ENCODE measurements around the gene ZNRF3. TPM values are rescaled to one million over a fixed set of nuclear protein-coding genes. Genes with fewer than 3 reads are reported as not detected.

Gene ZNRF3
- total RNA-seq, 1 donor from 2014 or later: 6.9 TPM

DNA sequence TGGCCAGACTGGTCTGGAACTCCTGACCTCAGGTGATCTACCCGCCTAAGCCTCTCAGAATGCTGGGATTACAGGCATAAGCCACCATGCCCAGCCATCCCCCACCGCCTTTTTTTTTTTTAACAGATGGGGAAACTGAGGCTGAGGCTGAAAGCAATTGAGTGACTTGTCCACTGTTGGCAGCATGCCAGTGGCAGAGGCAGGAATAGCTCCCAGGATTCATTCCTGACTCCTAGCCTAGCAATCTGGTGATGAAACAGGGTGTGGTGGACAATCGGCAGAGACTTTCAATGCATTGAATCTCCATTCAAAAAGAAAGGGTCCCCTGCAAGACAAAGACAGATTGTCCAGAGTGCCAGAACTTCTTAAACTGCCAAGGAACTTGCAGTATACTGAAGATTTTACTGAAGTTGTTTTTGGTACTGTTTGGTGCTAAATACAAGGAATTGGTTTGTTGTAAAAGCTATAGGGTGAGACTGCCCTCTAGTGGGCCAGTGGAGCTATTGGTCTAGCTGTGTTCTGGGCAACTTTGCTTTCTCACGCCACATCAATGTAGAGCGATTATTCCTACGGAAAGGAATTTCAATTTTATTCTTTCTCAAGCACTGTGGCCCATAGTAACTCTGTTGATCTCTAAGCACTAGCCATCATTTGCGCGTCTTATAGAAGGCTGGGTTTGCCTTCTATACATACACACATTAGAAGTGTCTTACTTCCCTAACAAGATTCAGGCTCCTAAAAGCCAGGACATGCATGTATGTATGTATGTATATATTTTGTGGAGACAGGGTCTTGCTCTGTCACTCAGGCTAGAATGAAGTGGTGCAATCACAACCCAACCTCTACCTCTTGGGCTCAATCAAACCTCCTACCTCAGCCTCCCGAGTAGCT is 157.3 kb downstream of the ZNRF3 start:
- intact Hi-C loops (cut with micrococcal nuclease): loop anchor here (5.0 kb wide), 1 partner anchor 183 kb away; no protein-coding TSS in a partner anchor
- peak; percentile 46 for DNase-seq
- ATAC-seq: peak; percentile 83

DNA sequence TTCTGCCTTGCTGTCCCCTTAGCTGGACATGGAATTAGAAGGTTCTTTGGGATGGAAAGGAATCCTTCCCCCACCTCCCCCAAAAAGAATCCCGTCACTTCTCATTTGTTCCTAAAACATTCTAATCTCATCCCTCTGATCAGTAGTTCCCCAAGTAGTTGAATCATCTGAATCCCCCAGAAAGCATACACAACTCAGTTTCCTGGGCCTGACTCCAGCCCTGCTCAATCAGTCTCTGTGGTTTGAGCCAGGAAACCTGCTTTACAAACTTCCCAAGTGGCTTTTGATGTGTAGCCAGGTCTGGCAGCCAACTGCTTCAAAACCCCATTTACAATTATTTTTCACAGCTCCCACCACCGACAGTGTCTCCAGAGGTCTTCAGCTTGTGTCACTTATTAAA is 158.0 kb downstream of the ZNRF3 start:
- intact Hi-C loops (cut with micrococcal nuclease): loop anchor here (5.0 kb wide), 1 partner anchor 184 kb away; no protein-coding TSS in a partner anchor
- no peak for DNase-seq
- no peak for ATAC-seq

DNA sequence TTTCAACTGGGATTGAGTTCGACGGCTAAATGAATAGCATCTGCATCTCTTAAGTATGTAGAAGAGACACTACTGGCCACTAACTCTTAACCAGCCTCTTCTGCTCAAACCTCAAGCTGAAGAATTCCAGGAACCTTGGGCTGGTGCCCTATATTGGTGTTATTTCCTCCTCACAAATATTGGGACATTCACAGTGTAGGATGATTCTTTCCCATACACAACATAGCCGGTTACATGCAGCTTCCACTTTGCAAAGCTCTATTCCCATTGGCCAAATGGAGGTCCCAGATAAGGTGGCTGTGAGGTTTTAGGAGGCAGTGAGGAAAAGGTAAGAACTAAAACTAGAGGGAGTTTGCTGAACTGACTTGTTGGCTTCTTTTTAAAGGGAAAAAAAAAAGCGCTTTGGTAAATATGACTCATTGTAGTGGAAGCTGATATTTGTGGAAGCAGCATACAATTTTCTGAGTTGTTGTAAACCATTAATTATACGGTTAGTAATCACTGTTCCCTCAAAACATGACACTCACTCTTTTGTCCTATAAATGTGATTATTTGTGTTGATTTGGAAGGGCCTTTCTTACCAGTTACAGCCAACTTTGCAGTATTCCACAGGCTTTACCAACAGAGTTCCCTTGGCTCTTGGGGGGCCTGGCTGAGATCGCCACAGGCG is 160.7 kb downstream of the ZNRF3 start:
- intact Hi-C loops (cut with micrococcal nuclease): loop anchor here (5.0 kb wide), 1 partner anchor 187 kb away; no protein-coding TSS in a partner anchor
- DNase-seq: no peak
- no peak for ATAC-seq

DNA sequence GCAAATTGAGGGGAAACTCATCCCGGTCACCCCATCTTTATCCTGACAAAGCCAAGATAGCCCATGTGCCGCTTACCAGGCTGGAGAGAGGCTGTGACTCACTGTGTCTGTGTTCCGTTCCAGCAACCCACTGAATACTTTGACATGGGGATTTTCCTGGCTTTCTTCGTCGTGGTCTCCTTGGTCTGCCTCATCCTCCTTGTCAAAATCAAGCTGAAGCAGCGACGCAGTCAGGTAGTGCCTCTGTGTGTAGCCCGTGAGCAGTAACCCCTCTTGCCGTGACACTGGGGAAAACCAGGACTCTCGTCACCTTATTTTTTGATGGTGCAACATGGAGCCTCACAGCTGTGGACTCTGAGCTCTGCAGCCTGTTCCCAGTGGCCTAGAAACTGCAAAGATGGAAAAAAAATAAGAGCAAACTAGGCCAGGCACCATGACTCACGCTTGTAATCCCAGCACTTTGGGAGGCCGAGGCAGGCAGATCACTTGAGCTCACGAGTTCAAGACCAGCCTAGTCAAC is 161.3 kb downstream of the ZNRF3 start:
- ATAC-seq (no peak), DNase-seq (no peak)
- intact Hi-C loops (cut with micrococcal nuclease): loop anchor here (5.0 kb wide), 1 partner anchor 187 kb away; no protein-coding TSS in a partner anchor

DNA sequence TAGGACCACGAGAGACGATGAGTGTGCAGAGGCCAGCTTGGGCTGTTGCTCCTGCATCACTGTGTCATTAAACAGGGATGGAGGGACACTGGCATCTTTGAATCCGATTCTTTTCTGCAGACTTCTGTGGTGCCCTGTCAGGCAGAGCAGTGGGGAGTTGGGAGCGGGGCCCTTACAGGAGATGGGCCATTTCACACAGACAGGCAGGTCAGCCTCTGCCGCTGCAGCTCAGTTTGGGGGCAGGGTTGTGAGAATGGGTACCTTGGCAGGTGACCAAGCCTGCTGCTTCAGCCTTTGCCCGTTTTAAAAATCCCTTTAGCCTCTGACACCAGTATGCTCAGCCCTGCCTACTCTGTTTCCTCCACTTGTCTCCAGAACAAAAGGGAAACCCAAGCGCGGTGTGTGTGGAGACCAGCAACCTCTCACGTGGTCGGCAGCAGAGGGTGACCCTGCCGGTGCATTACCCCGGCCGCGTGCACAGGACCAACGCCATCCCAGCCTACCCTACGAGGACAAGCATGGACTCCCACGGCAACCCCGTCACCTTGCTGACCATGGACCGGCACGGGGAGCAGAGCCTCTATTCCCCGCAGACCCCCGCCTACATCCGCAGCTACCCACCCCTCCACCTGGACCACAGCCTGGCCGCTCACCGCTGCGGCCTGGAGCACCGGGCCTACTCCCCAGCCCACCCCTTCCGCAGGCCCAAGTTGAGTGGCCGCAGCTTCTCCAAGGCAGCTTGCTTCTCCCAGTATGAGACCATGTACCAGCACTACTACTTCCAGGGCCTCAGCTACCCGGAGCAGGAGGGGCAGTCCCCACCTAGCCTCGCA is 165.7 kb downstream of the ZNRF3 start:
- ATAC-seq: no peak
- intact Hi-C loops (cut with micrococcal nuclease): no loop called here
- DNase-seq: no peak

DNA sequence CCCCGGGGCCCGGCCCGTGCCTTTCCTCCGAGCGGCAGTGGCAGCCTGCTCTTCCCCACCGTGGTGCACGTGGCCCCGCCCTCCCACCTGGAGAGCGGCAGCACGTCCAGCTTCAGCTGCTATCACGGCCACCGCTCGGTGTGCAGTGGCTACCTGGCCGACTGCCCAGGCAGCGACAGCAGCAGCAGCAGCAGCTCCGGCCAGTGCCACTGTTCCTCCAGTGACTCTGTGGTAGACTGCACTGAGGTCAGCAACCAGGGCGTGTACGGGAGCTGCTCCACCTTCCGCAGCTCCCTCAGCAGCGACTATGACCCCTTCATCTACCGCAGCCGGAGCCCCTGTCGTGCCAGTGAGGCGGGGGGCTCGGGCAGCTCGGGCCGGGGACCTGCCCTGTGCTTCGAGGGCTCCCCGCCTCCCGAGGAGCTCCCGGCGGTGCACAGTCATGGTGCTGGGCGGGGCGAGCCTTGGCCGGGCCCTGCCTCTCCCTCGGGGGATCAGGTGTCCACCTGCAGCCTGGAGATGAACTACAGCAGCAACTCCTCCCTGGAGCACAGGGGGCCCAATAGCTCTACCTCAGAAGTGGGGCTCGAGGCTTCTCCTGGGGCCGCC is 166.4 kb downstream of the ZNRF3 start:
- intact Hi-C loops (cut with micrococcal nuclease): no loop called here
- ATAC-seq: no peak
- DNase-seq: no peak

DNA sequence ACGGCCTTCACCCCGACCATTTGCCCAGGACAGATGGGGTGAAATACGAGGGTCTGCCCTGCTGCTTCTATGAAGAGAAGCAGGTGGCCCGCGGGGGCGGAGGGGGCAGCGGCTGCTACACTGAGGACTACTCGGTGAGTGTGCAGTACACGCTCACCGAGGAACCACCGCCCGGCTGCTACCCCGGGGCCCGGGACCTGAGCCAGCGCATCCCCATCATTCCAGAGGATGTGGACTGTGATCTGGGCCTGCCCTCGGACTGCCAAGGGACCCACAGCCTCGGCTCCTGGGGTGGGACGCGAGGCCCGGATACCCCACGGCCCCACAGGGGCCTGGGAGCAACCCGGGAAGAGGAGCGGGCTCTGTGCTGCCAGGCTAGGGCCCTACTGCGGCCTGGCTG is 167.1 kb downstream of the ZNRF3 start:
- intact Hi-C loops (cut with micrococcal nuclease): no loop called here
- no peak for ATAC-seq
- DNase-seq: no peak

DNA sequence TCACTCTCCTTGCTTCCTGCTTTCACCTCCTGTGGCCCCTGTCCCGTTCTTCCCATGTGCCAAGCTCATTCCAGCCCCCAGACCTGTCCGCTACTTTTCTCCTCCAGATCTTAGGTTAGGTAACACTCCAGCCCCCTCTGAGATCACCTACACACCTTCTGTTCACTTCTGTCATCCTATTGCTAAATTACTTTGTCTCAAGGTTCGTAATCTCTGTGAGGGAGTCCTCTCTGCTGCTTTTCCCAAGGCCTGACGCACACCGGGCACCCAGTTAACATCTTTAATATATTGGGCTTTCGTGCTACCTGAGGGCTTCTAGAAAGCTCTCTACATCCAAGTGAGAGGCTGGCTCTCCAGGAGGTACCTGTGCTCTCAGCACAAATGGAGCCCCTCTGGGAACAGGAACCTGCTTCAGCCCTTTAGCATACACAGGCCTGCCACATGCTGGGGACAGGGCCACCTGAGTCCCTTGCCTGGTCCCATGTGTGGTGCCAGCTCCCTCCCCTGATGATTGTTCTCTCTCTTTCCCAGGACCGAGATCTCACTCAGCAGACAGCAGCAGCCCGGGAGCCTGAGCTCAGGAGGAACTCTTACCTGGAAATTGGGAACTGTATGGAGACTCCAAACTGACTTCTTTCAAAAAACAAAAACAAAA is 169.8 kb downstream of the ZNRF3 start:
- intact Hi-C loops (cut with micrococcal nuclease): no loop called here
- no peak for DNase-seq
- no peak for ATAC-seq

DNA sequence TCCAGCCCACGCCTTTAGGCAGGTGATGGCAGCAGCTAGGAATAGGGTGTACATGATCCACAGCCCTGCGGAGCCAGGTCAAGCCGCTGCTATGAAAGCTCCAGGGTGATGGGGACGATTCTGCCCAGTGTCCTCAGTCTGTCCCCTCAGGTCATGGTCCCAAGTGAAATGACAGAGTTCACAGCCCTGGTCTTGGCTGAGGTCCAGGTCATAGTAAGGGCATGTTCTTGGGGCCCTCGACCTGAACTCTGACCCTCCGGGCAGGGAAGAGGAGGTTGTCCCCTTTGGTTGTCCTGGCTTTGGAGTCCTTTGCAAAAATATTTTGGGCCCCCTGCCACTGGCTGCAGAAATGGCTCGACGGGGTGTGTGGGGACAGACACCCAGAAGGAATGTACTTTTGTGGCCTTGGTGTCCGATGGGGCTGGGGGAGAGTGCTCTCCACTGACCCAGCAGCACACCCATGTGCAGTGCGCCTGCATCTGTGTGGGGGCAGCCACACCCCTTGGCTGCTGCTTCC is 170.9 kb downstream of the ZNRF3 start:
- no peak for DNase-seq
- intact Hi-C loops (cut with micrococcal nuclease): no loop called here

DNA sequence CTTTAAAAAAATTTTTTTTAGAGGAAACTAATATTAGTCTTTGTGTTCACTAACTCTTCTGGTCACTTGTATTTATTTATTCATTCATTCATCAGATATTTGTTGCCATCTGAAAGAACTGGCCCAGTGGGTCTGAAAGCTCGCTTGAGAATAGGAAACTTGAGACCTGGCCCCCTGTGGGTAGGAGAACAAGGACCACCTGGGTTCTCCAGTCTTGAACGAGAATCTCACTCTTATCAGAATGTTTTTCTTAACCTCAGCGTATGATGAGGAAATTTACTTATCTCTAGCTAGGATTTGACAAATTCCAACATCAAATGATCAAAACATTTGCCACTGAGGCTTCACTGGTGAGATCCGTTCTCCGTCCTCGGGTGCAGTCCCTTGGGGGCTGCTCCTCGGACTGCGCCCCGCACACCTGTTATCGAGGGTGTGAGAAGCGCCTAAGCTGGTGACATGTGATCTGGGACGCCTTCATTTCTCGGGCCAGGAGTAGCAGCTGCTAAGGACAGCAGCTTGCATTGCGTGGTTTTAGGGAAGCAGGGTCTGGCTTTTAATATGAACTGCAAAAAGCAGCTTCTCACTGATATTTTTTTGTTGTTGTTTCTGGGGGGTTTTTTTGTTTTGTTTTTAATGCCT is 171.9 kb downstream of the ZNRF3 start:
- ATAC-seq: no peak
- intact Hi-C loops (cut with micrococcal nuclease): no loop called here

More for the DNA sequence above, 170.9 kb downstream of the ZNRF3 start:
- ATAC-seq: no peak

DNA sequence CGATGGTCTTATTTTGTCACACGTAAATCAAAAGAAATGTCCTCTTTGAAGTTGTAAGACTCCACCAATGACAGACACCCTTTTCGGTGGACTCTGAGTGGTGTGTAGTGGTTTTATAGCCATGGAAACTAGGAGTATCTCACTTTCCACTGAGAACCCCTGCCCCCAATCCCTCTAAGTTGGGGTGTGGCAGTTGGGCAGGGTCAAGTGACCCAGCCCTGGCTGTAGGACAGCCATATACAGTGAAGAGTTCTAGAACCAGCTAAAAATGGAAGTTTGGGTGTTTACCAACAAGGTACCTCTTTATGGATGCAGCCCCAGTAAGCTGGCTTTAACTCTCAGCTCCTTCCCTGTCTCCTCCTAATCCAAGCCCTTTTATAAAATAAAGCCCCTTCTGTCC is 173.1 kb downstream of the ZNRF3 start:
- intact Hi-C loops (cut with micrococcal nuclease): no loop called here
- DNase-seq (no peak), ATAC-seq (no peak)

More for the DNA sequence above, 171.9 kb downstream of the ZNRF3 start:
- DNase-seq: no peak

DNA sequence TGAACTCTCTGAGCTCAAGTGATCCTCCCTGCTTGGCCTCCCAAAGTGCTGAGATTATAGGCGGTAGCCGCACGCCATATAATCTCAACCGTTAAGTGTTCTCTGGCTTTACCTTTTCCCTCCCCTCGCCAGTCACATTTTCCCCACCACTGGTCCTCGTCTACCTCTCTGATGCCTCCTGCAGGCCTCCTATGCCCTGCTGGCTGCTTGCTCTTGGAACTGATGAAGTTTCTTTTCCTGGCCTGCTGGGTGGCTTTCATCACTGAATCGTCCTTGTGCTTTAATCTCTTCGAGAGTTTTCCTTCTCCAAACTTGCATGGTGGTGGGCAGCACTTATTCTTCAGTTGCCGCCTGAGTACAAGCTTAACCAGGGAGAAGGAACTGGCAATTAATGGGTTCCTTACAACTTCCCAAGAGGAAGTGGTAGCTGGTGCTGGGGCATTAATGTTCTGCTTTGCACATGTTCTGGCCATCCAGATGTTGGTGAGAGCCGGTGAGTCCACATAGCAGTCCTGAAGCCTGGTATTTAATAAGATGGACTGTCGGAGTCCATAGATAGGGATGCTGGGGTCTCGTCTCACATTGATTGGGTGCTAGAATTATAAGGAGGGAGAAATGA is 177.0 kb downstream of the ZNRF3 start:
- intact Hi-C loops (cut with micrococcal nuclease): no loop called here
- ATAC-seq (no peak), DNase-seq (no peak)

DNA sequence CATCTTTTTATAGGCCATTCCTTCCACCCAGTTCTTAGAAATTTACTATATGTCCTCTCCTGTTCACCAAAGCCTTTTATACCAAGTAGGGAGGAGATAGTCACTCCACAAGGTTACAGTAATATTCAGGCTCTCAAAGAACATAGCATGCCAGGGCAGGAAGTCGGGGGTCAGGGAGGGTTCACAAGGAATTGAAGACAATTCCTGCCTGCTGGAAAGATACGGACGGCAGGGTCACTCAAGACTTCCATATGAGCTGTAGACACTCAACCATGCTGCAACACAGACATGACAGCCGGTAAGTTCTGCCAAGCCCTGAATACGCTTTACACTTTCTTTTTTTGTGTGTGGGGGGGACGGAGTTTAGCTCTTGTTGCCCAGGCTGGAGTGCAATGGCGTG is 177.6 kb downstream of the ZNRF3 start:
- intact Hi-C loops (cut with micrococcal nuclease): no loop called here
- ATAC-seq (no peak), DNase-seq (no peak)

DNA sequence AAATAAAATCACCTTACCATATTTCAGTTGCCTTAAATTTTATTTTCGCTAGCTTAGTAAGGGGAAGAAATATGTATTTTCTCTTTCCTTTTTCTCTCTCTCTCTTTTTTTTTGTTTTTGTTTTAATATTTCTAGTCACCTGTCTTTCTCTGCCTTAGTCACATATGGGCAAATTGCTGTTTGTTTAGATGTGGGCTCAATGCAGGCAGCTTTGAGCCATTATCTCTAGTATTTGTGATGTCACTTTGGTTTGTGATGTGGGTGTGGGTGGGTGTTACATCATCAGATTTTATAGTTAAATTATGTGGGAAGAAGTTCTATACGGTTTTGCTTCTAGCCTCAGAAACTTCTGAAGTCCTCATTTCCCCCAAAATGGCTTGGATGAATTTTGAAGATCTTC is 178.4 kb downstream of the ZNRF3 start, which contains the start of gene C22orf31:
Gene C22orf31, minus strand, starts transcription at position 59 of the 400 bp plus-strand sequence. Its CDS starts 39 bp downstream, at position 20.
- ATAC-seq (no peak), DNase-seq (no peak)
- intact Hi-C loops (cut with micrococcal nuclease): no loop called here

DNA sequence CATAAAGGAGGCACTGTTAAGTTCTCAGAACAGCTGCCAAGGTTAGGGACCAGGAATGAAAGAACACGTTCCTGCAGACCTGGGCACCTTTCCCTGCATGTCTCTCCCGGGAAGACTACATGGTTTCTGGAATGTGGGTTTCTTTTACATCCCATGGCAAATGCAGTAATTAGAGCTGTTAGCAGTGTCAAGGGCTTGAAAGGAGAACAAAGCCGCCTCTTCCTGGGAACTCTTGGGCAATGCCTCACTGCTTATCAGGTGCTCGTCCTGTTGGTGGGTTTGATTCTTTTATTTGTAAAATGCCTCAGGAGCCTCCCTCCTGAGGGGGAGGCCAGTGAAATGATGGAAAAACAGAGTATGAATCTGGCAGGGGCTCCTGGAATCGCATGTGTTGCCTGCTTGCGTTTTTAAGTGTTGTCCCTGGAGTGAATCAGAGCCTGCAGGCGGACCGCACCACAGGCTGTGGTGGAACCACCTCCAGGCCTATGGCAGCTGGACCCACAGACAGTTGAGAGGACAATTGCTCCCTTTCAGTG is 179.0 kb downstream of the ZNRF3 start:
- DNase-seq (no peak), ATAC-seq (no peak)
- intact Hi-C loops (cut with micrococcal nuclease): no loop called here

DNA sequence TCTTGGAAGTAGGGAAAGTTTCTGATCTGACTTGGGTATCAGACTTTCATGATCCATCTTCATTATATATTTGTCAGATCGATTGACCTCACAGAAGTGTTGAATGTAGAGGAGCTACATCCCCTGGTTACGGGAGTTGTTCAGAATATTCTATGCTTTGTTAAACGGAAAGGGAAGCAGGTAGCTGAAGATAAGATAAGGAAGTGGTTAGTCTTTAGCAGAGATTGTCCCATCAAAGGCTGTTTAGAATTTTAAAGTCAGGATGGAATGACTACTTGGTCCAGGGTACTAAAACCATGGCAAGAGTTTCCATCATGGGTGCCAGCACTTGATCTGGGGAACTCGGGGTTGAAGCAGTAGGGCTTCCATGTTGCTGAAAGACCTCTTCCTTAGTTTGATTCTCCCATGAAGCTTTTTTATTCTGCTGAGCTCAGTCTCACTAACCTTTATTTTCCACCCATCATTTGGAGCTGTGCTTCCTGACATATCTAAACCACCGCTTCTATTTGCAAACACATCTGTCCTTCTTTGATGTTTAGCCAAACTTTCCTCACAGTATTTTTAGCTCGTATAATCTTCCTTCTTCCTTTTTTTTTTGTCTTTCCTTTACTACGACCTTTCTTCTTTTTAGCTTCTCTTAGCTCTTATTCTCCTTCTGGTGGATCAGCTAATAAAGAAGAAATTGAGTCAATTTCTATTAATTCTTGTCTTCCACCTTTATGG is 182.3 kb downstream of the ZNRF3 start:
- intact Hi-C loops (cut with micrococcal nuclease): no loop called here
- no peak for ATAC-seq
- DNase-seq: no peak

All from left ventricle myocardium superior (tissue), 1 donor.